GM18511 (cell line): Measurements from ENCODE around the gene POU3F1.

Experiments used
- ATAC-seq: cut with Tn5 transposase; IDR thresholded peaks from one replicate; pipeline ENCODE4 v1.9.1; 2021; ENCODE audit warnings: mild to moderate bottlenecking, moderate library complexity; ENCODE audit not compliant: unreplicated experiment

POU3F1 gene

GRCh38 chr1:38006008-38006828 lies 40.4 kb downstream of the POU3F1 start:
- no peak for ATAC-seq

- ATAC-seq: no peak
Observed at GRCh38 chr1:38005195-38006007, 41.2 kb downstream of the POU3F1 start, which contains the start of gene FHL3. Gene FHL3, minus strand, starts transcription at chr1:38005514. Its CDS starts 6,102 bp downstream, at chr1:37999412.

GRCh38 chr1:38004284-38005108 lies 42.1 kb downstream of the POU3F1 start:
- ATAC-seq: no peak

- ATAC-seq: no peak
Observed at GRCh38 chr1:38003261-38004250, 43.0 kb downstream of the POU3F1 start.

DNA sequence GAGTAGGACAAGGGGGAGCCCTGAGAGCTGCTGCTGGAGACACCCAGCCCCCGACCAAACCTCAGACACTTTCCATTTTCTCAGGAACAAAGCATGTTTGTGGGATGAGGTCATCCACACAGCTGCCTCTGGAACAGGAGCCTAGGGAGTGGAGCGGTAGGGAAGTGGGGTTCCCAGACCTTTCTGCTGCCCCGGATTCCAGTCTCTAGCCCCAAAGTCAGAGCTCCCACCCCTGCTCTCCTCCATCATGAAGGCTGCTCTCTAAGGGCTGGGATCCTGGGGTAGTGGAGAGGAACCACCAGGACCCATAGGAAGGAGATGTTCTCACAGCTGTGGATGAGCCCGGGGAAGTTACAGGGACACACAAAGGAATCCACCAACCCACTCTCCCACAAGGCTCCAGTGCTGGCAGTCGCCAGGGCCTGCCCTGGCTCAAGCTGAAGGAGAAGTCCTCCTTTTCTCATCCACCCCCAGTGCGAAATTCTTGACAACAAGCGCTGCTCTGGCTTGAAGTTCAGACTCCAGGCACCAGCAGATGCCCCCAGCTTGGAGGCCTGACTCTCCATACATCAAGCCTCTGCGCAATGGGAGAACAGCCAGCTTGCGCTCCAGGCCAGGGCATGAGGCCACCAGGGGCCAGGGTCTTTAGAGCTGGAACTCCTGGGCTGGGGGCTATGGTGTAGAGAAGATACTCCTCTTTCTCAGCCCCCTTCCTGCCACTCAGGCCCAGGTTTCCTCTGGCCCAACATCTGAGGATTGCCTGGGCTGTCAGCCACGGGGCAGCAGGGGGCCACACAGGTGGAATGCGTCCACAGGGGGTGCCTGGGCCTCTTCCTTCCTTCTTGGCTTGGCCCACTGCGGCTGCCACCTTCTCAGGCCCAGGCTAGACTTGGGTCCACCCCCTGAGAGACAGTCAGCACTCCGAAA lies 45.8 kb downstream of the POU3F1 start:
- no peak for ATAC-seq

GRCh38 chr1:38000233-38000528 lies 46.4 kb downstream of the POU3F1 start:
- ATAC-seq: no peak

DNA sequence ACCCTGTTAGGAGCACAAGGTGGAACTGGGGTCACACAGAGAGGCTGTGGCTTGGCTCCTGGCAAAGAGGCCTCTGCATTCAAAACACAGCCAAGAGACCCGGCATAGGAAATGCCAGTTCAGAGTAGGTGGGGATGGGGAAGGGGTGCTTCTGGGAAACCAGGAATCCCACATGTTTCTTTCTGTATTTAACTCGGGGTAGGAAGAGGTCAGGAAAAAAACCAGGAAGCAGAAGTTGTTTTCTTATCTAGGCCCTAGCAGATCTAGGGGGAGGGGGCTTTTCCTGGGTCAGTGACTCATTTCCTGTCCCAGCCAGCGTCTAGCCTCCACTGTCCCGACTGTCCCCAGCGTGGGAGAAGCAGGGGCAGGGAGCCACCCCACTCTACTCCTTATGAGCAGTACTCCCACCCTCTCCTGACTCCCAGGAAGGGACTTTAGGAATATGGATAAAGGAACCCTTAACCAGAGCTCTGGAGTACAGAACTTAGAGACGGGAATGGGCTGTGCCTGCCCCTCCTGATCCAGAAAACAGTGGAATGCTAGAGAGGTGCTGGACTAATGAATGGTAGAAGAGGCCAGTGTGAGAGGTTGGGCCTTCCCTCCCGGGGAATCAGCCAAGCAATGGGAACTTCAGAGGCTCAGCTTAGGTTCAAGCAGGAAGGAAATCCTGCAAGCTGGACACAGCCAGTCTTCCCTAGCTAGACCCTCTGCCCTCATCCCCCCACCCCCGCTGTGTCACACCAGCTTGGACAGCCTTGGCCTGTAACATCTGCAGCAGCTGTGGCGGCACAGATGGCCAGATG lies 47.0 kb downstream of the POU3F1 start:
- no peak for ATAC-seq

DNA sequence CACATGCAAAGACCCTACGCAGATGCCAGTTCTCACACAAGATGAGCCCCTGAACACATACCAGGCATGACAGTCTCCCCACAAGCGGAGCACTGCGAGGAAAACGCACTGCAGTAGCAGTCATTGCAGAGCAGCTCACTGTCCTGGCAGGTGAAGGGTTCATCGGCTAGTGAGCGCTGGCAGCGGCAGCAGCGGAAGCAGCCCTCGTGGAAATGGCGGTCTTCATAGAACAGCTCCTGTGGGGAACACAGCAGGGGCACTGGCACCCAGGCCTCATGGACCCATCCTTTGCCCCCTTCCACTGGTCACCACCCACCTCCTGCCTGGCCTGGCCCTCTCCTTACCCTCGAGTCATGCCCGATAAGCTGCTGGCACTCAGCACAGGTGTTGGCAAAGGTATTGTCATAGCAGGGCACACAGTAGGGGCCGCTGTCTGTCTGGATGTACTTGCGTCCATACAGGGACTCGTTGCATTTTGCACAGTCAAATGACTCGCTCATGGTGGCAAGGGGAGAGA lies 47.6 kb downstream of the POU3F1 start:
- no peak for ATAC-seq

GRCh38 chr1:37998089-37998808 lies 48.3 kb downstream of the POU3F1 start:
- no peak for ATAC-seq

GRCh38 chr1:37997256-37998088 lies 49.1 kb downstream of the POU3F1 start:
- no peak for ATAC-seq

GRCh38 chr1:37995751-37996345 lies 50.7 kb downstream of the POU3F1 start:
- no peak for ATAC-seq

DNA sequence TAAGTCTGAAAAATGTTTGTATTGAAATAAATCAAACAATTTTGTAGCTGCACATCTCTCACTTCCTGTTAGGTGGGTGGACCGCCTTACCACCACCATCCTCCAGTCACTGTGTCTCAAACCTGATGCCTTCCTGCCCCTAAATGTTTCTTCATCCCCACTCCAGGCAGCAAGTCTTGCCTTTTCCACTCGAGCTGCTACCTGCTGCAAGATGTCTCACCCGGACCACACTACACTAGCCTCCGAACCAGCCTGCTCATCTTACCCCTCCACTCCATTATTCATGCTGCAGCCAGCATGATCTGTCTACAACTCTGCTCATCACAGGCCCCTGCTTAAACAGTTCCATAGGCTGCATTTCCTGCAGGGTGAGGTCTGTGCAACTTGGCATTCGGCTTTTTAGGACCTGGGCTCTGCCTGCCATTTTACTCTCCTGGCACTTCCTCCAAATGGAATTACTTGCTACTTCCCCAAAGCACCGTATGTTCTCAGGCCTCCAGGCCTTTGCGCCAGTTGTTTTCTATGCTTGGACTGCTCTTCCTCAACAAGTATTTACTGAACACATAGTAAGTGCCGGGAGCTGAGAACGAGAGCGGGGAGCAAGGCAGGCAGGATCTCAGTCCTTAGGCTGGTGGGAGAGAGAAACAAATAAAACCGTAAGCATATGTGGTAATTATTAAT lies 51.6 kb downstream of the POU3F1 start:
- no peak for ATAC-seq
